ENCODE results near the gene GRPEL2.

GRCh38 chr5:149366169-149366729 is 20.9 kb downstream of the GRPEL2 start:
- no peak for TF ChIP-seq ZNF274 (IDR thresholded peaks at IDR 0.05; ENCODE audit: borderline replicate concordance, extremely low read depth, low read length)
- TF ChIP-seq CTCF (IDR thresholded peaks at IDR 0.05; ENCODE audit: control extremely low read depth in 1 of 3, insufficient read depth in 1 of 3, low read depth in 1 of 3, low read length in 3 of 3): no peak
- no peak for TF ChIP-seq EZH2 (IDR thresholded peaks at IDR 0.05; ENCODE audit: low read depth, low read length, severe bottlenecking)
- no peak for TF ChIP-seq GABPA (IDR thresholded peaks at IDR 0.05; ENCODE audit: borderline replicate concordance, insufficient read depth, low read length)
- TF ChIP-seq CEBPB (IDR thresholded peaks at IDR 0.05; ENCODE audit: low read depth, low read length): no peak
- no peak for TF ChIP-seq MAX (IDR thresholded peaks at IDR 0.05)
- no peak for TF ChIP-seq MAFK (IDR thresholded peaks at IDR 0.05; ENCODE audit: low read depth, low read length)
- TF ChIP-seq RFX5 (IDR thresholded peaks at IDR 0.05; ENCODE audit: borderline replicate concordance, low read depth, low read length): no peak
- no peak for TF ChIP-seq TAF1 (IDR thresholded peaks at IDR 0.05; ENCODE audit: low read depth, low read length)
- TF ChIP-seq SAP30 (IDR thresholded peaks at IDR 0.05; ENCODE audit: insufficient read depth, insufficient replicate concordance, low read length): no peak

Measured in H1 (cell line).